Activated CD4-positive, alpha-beta T cell treated with anti-CD3 and anti-CD28 coated beads for 36 hours (primary cell): ENCODE results near the gene MAP6D1. TPM values are rescaled to one million over a fixed set of nuclear protein-coding genes. Genes with fewer than 3 reads are reported as not detected.
A peak's percentile ranks its signal among the peaks of the same experiment; 100 is the strongest.

Experiments
- ATAC-seq: fragments of 200-7000 bp; cut with Tn5 transposase; one replicate; pipeline ENCODE4 v1.10.0; 2021; ENCODE audit warnings: mild to moderate bottlenecking, moderate library complexity
- CTCF ChIA-PET: fragments of 350-600 bp; sonication (Branson Sonifier 250); formaldehyde crosslinking; loops from one replicate; lab custom pipeline; 2021; ENCODE audit warnings: antibody characterized with exemption; lab: Charles Lee
- POLR2A ChIA-PET: fragments of 350-600 bp; sonication (Branson Sonifier 250); formaldehyde crosslinking; loops from one replicate; lab custom pipeline; 2021; ENCODE audit warnings: antibody characterized with exemption, inconsistent platforms; lab: Charles Lee
- DNase-seq: peaks from one replicate; pipeline ENCODE4 v3.0.0-alpha.2; 2020
- H3K27ac Mint-ChIP-seq: one replicate; pipeline ENCODE4 v1.8.0; 2021; ENCODE audit warnings: mixed read lengths
- H3K27me3 Mint-ChIP-seq: one replicate; pipeline ENCODE4 v1.8.0; 2021; ENCODE audit warnings: mixed read lengths
- H3K36me3 Mint-ChIP-seq: one replicate; pipeline ENCODE4 v1.8.0; 2021; ENCODE audit warnings: low read depth, mixed read lengths
- H3K4me1 Mint-ChIP-seq: one replicate; pipeline ENCODE4 v1.8.0; 2021; ENCODE audit warnings: mixed read lengths
- H3K4me3 Mint-ChIP-seq: one replicate; pipeline ENCODE4 v1.8.0; 2021; ENCODE audit warnings: mild to moderate bottlenecking, moderate library complexity, mixed read lengths
- H3K9me3 Mint-ChIP-seq: one replicate; pipeline ENCODE4 v1.8.0; 2021; ENCODE audit warnings: low read depth, mixed read lengths
- intact Hi-C, 2 experiments: fragments of 100-400 bp; cut with DNase I in 1 of 2; cut with micrococcal nuclease in 1 of 2; formaldehyde crosslinking; loops; one replicate each; pipeline versions ENCODE4 v1.14.2 to v1.15.1; 2022 to 2024; cut with DNase I, micrococcal nuclease
- total RNA-seq, 2 experiments: library from RNA; stranded (reverse); gene quantifications; one replicate each; pipeline ENCODE4 v1.2.3, GENCODE V29; 2021

MAP6D1 gene
- total RNA-seq, 2 experiments from 2014 or later: 1.3 to 1.6 TPM

DNA sequence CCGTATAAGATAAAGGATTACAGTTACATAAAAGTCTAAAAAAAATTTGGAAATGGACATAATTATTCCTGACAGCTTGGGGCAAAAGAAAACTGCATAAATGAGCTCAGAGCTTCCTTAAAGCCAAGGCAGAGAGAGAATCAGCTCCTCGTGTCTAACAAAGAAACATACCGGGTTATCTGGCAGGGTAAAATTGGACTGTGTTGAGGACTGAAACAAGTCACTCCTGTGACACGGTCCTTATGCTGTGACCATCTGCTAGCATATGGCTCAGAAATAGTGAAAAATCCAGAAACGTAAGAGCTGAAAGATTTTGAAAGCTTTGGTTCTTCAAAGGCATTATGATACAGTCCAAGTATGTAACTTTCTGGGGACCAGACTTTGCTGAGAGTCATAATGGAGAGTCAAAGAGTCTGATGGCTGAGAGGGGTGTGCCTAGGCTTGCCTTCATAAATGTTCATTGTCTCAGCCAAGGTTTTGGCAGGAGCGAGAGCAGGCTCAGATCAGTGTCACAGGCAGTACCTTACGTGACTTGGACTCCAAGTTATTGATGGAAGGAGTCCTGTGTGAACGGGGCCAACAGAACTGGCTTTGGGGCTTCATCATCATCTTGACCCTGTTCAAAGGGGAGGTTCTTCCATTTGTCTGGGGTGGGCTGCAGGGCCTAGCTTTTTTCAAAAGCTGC is 12.5 kb downstream of the MAP6D1 start:
- ATAC-seq (no peak), DNase-seq (no peak)
- ChIA-PET CTCF (interaction anchor here (0.6 to 2.0 kb wide), 2 partner anchors 9 to 46 kb away, joined by 3 to 8 read pairs; no protein-coding TSS in a partner anchor), POLR2A (interaction anchor here (0.6 kb wide), 1 partner anchor 146 kb away, joined by 4 read pairs; no protein-coding TSS in a partner anchor)
- Mint-ChIP-seq H3K27ac (peak overlapping the region; percentile 42), H3K36me3 (peaks cover 31% of the 10 kb centered on the region), H3K4me1 (peaks cover 10% of the 10 kb centered on the region), H3K27me3 (no peaks in the 10 kb centered on the region), H3K9me3 (no peaks in the 10 kb centered on the region), H3K4me3 (no peak overlapping the region)
- intact Hi-C loops: no loop called here

DNA sequence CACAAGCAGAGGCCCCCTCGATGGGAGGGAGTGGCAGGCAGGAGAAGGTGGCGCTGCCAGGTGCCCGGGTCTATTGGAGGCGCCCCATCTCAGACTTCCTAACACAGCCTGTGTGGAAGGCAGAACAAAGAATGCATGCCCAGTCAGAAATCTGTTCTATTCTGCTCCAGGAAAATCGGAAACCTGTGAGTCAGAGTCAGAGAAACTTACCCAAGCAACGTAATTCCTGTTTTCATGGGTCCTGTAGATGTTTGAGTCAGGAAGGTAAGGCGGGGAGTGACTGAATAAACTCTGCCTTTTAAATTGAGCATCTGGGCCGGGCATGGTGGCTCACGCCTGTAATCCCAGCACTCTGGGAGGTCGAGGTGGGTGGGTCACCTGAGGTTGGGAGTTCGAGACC is 13.7 kb downstream of the MAP6D1 start:
- peaks cover 10% of the 10 kb centered on the region for H3K4me1 Mint-ChIP-seq
- no peak for ATAC-seq
- H3K4me3 Mint-ChIP-seq: no peak overlapping the region
- no peak for DNase-seq
- intact Hi-C loops: no loop called here
- H3K9me3 Mint-ChIP-seq: no peaks in the 10 kb centered on the region
- H3K27me3 Mint-ChIP-seq: no peaks in the 10 kb centered on the region
- H3K36me3 Mint-ChIP-seq: peaks cover 44% of the 10 kb centered on the region
- POLR2A ChIA-PET: no interaction called here
- no peak overlapping the region for H3K27ac Mint-ChIP-seq
- CTCF ChIA-PET: no interaction called here

DNA sequence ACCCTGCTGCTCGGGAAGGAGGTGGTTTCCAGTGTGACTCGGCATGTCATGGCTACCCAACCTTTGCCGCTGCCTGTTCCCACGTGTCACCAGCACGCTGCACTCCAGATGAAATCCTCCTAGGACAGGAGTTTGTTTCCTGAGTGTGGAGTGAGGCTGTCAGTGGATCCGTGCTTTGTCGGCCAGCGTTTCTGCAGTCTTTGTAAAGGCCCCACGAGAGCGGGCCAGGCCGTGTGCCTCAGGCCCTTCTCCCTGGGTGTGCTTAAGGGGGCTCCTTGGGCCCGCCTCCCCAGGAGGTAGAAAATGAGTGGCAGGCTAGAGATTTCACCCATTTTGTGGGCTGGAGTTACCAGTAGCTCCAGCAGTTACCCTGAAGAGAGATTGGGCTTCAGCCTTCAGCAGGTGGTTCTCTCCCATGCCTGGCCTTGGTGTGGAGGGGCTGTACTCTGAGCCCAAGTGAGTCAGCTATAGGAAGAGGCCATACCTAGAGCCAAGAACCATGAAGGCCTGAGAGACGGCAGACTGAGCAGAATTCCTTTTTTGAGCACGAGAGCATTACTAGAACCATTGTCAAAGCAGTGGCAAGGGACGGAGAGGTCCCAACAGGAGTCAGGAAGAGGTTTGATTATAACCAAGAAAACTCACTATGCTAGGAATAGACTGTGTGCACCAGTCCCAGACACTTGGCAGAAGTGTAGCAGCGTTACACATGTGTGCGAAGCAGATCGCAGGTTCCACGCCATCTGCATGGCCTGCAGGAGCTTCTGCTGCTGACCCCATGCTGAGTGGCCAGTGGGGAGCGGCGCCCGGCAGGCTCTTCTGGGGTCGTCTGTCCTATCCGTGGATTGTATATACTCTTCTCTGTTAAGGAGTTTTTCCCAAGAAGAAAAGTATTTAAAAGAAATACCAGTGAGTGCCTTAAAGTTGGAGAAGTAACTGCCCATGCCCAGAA is 14.5 kb downstream of the MAP6D1 start:
- POLR2A ChIA-PET: no interaction called here
- Mint-ChIP-seq H3K36me3 (peaks cover 46% of the 10 kb centered on the region), H3K27me3 (no peaks in the 10 kb centered on the region), H3K4me3 (no peak overlapping the region), H3K27ac (no peak overlapping the region), H3K9me3 (no peaks in the 10 kb centered on the region), H3K4me1 (peaks cover 10% of the 10 kb centered on the region)
- DNase-seq: no peak
- CTCF ChIA-PET: no interaction called here
- intact Hi-C loops: no loop called here
- no peak for ATAC-seq

DNA sequence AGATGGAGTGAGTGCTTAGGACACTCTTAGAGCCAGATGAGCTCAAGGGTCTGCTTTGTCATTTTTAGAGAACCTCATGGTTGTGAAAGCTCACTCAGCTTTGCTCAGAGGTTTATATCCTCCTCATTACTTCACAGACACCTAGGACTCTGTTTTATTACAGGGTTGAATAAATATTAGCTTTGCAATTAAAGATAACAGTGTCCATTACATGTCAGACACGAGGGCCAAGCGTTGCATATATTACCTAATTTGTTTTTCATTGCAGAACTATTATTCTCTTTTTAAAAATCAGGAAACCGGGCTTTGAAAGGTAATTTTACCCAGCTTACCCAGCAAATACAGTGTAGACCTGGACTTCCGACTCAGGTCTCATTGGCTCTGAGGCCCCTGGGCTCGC is 16.1 kb downstream of the MAP6D1 start:
- peaks cover under 1% of the 10 kb centered on the region for H3K4me1 Mint-ChIP-seq
- POLR2A ChIA-PET: no interaction called here
- intact Hi-C loops: no loop called here

DNA sequence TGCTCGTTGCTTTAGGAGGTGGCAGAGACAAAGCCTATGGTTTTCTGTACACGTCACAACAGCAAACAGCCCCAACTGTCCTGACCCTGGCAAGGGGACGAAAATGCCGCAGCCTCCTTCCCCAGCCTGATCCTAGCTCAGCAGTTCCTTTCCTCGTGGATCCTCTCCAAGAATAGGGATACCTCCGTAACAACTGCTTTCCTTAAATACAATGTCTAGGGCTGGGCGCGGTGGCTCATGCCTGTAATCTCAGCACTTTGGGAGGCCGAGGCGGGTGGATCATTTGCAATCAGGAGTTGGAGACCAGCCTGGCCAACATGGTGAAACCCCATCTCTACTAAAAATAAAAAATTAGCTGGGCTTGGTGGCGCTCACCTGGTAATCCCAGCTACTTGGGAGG is 17.0 kb downstream of the MAP6D1 start:
- peaks cover 52% of the 10 kb centered on the region for H3K36me3 Mint-ChIP-seq
- ChIA-PET CTCF (no interaction called here), POLR2A (interaction anchor here (0.6 kb wide), 1 partner anchor 32 kb away, joined by 4 read pairs; no protein-coding TSS in a partner anchor)
- DNase-seq: no peak
- intact Hi-C loops: no loop called here
- no peaks in the 10 kb centered on the region for H3K27me3 Mint-ChIP-seq
- H3K27ac Mint-ChIP-seq: no peak overlapping the region
- no peaks in the 10 kb centered on the region for H3K9me3 Mint-ChIP-seq
- no peak for ATAC-seq
- H3K4me1 Mint-ChIP-seq: no peaks in the 10 kb centered on the region
- H3K4me3 Mint-ChIP-seq: no peak overlapping the region

More for the DNA sequence above, 16.1 kb downstream of the MAP6D1 start:
- Mint-ChIP-seq H3K27ac (no peak overlapping the region), H3K9me3 (no peaks in the 10 kb centered on the region), H3K4me3 (no peak overlapping the region), H3K36me3 (peaks cover 48% of the 10 kb centered on the region), H3K27me3 (no peaks in the 10 kb centered on the region)
- DNase-seq (no peak), ATAC-seq (no peak)
- CTCF ChIA-PET: interaction anchor here (1.0 kb wide), 1 partner anchor 340 kb away, joined by 3 read pairs; no protein-coding TSS in a partner anchor

DNA sequence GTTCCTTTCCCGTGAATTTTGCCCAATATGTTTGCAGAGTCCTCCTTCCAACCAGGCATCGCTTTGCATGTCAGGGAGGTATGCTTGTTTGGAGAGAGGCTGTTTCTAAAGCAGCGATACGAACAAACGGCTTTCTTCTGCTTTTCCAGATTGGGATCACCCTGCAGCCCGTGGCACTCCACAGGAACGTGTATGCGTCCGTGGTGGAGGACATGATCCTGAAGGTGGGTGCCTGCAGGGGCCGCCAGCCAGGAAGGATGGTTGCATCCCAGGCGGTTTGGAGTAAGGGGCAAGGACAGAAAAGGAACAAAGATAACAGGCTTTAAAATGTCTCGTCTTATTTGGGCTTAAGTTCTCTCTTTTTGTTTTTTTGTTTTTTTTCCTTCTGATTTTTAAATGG is 17.5 kb downstream of the MAP6D1 start:
- Mint-ChIP-seq H3K4me1 (no peaks in the 10 kb centered on the region), H3K27me3 (no peaks in the 10 kb centered on the region), H3K27ac (no peak overlapping the region), H3K4me3 (no peak overlapping the region), H3K36me3 (peaks cover 53% of the 10 kb centered on the region), H3K9me3 (no peaks in the 10 kb centered on the region)
- no peak for DNase-seq
- ChIA-PET POLR2A (interaction anchor here (0.6 kb wide), 1 partner anchor 31 kb away, joined by 4 read pairs; no protein-coding TSS in a partner anchor), CTCF (no interaction called here)
- intact Hi-C loops: no loop called here
- ATAC-seq: no peak

DNA sequence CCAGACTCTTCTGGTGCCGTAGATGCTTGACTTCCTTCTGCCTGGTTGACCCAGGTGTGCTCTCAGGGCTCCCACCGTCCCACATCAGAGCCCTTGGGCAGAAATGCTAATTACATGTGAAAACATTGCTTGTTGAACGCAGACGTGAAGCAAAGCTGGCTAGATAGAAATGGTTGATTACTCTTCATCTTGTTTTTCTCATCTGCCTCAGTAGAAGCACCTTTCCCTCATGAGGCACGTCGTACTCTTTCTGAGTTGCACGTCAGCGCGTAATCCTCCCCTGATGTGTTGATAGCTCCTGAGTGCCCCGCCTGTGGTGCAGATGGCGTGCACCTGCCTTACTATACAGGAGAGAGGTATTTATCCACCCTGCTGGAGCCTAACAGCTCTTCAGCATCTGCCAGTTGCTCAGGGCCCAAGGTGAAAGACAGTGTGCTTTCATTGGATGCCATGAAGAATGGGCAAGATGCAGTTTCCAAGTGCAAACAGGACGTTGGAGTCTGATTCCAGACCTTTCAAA is 18.1 kb downstream of the MAP6D1 start:
- intact Hi-C loops: no loop called here
- Mint-ChIP-seq H3K4me3 (no peak overlapping the region), H3K27me3 (no peaks in the 10 kb centered on the region), H3K9me3 (no peaks in the 10 kb centered on the region), H3K36me3 (peaks cover 49% of the 10 kb centered on the region), H3K4me1 (no peaks in the 10 kb centered on the region), H3K27ac (no peak overlapping the region)
- POLR2A ChIA-PET: no interaction called here
- ATAC-seq: no peak
- CTCF ChIA-PET: interaction anchor here (1.4 kb wide), 1 partner anchor 78 kb away, joined by 3 read pairs; no protein-coding TSS in a partner anchor
- no peak for DNase-seq

DNA sequence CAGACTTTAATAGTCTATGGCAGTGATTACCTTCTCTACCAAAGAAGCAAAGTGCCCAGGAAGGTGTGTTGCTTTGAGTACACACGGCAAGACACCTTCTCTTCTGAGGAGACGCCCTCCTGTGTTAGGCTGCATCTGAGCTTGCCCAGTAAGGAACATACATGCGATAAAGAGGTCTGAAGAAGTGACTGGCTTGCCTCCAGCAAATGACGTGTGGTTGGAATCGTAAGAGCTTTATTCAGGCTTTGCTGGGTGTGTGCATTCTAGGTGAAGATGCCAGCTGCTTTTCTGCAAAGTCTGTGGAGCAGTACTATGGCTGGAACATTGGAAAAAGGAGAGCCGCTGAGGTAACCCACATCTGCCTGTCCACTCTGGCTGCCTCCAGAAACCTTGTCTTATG is 22.4 kb downstream of the MAP6D1 start:
- H3K4me1 Mint-ChIP-seq: no peaks in the 10 kb centered on the region
- peak overlapping the region; percentile 32 for H3K27ac Mint-ChIP-seq
- intact Hi-C loops: loop anchor here in 1 of 2 experiments (5.0 kb wide), 1 partner anchor 81 kb away; no protein-coding TSS in a partner anchor
- peaks cover 52% of the 10 kb centered on the region for H3K36me3 Mint-ChIP-seq
- H3K9me3 Mint-ChIP-seq: no peaks in the 10 kb centered on the region
- DNase-seq (no peak), ATAC-seq (no peak)
- POLR2A ChIA-PET: interaction anchor here (0.6 kb wide), 1 partner anchor 373 kb away, joined by 3 read pairs; no protein-coding TSS in a partner anchor
- CTCF ChIA-PET: interaction anchor here (0.7 to 1.1 kb wide), 3 partner anchors 14 to 516 kb away, joined by 3 read pairs; no protein-coding TSS in a partner anchor
- H3K4me3 Mint-ChIP-seq: no peak overlapping the region
- no peaks in the 10 kb centered on the region for H3K27me3 Mint-ChIP-seq

DNA sequence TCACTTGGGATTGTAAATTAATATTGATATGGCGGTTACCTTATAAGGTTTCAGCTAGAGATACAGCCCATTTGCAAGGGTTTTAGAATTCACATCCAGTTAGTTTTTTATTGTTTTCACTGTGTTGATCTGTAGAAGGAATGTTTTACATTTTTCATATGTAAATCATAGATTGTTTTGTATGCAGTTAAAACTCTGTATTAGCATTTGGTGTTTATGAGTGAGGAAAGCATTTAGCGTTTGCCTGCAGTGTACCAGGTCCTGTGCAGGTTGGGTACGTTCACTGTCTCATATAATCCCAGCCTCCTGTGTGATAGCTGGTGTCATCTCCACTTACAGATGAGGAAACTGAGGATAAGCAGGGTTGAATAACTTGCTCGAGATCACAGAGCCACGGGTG is 23.8 kb downstream of the MAP6D1 start:
- no peak overlapping the region for H3K27ac Mint-ChIP-seq
- POLR2A ChIA-PET: no interaction called here
- DNase-seq (no peak), ATAC-seq (no peak)
- no peaks in the 10 kb centered on the region for H3K27me3 Mint-ChIP-seq
- CTCF ChIA-PET: no interaction called here
- intact Hi-C loops: loop anchor here in 1 of 2 experiments (5.0 kb wide), 1 partner anchor 79 kb away; no protein-coding TSS in a partner anchor
- H3K4me1 Mint-ChIP-seq: no peaks in the 10 kb centered on the region
- H3K4me3 Mint-ChIP-seq: no peak overlapping the region
- H3K36me3 Mint-ChIP-seq: peaks cover 46% of the 10 kb centered on the region
- H3K9me3 Mint-ChIP-seq: no peaks in the 10 kb centered on the region

DNA sequence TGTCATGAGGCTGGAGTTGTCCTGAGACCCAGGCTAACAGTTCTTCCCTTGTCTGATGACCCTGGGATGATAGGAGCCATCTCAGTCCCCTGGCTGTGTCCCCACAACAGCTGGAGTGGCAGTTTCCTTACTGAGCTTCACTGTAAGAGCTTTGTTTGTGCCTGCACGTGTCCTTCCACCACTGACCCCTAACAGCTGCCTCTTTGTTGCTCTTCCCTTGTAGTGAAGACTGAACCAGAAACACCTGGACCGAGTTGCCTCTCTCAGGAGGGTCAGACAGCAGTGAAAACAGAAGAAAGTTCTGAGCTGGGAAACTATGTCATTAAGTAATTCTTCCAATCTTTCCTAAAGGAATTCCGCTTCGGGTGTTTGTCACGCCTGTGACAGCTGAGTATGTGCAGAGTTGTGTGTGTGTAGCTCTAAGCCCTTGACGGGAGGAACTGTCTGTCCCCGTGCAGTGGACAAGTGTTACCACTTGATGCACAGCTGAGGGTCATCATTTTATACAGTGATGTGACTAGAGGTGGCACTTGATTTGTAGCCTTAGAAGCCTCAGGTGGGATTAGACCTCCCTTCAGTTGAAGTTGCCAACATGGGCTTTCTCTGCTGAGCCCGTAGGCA is 25.0 kb downstream of the MAP6D1 start:
- Mint-ChIP-seq H3K9me3 (no peaks in the 10 kb centered on the region), H3K4me3 (no peak overlapping the region), H3K27ac (no peak overlapping the region), H3K36me3 (peaks cover 49% of the 10 kb centered on the region), H3K27me3 (no peaks in the 10 kb centered on the region), H3K4me1 (no peaks in the 10 kb centered on the region)
- DNase-seq: no peak
- ChIA-PET POLR2A (no interaction called here), CTCF (no interaction called here)
- no peak for ATAC-seq
- intact Hi-C loops: loop anchor here in 1 of 2 experiments (5.0 kb wide), 1 partner anchor 78 kb away; no protein-coding TSS in a partner anchor

DNA sequence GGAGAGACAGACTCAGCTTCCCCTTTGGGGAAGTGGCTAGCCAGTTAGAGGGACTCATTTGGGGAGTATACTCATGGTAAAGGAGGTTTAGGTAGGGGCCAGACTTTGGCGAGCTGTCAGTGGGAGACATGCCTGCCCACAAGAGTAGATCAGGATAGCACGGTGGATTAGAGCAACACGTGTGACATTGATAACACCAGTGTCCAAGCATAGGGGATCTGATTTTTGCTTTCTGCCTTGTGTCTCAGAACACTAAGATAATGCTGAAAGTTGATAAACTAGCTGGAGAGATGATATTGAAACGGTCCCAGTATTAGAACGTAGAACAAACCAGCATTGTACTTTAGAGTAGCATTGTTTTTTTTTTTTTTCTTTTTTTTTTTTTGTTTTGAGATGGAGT is 25.9 kb downstream of the MAP6D1 start:
- Mint-ChIP-seq H3K4me1 (no peaks in the 10 kb centered on the region), H3K9me3 (no peaks in the 10 kb centered on the region), H3K27ac (peak overlapping the region; percentile 9), H3K27me3 (no peaks in the 10 kb centered on the region), H3K36me3 (peaks cover 47% of the 10 kb centered on the region), H3K4me3 (no peak overlapping the region)
- no peak for DNase-seq
- no peak for ATAC-seq
- intact Hi-C loops: no loop called here
- ChIA-PET CTCF (no interaction called here), POLR2A (no interaction called here)
